GM21390 (cell line): ENCODE data around the gene RPS15.

Source experiments
- ATAC-seq: cut with Tn5 transposase; IDR thresholded peaks from one replicate; pipeline ENCODE4 v1.9.1; 2021; ENCODE audit not compliant: unreplicated experiment

Gene RPS15

DNA sequence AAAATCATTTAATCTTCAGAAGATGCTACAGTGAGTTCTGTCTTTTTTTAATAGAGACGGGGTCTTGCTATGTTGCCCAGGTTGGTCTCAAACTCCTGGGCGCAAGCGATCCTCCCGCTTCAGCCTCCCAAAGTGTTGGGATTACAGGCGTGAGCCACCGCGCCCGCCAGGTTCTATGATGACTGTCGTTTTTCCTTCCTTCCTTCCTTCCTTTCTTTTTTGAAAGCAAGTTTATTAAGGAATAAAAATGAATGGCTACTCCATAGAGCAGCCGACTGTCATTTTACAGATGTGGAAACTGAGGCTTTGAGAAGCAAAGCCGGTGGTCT, 36.3 kb upstream of the RPS15 start:
- no peak for ATAC-seq

DNA sequence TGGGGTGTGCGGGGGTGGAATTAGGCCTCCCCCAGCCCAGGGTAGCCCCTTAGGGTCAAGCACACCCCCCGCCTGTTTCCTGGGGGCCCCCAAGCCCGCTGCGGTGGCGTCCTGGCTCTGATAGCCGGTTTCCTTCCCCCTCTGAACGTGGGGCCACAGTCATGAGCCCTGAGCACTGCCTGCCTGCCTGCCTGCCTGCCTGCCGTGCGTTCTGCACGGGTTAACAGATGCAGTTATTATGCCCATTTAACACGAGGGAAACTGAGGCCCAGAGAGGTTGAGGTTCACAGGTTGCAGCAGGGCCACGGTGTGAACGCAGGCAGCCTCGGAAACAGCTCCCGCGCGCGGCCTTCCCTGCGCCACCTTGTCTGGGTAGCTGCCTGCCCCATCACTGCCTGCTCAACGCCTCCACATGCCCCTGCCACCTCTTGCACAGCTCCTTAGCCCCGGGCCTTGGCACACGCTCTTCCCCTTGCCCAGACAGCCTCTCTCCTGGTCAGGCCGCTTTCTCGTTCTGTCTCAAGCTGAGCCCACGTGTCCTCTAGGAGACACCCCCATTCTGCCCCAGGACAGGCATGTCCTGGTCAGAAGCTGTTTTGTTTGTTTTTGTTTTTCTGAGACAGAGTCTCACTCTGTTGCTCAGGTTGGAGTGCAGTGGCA, 35.7 kb upstream of the RPS15 start:
- ATAC-seq: no peak

DNA sequence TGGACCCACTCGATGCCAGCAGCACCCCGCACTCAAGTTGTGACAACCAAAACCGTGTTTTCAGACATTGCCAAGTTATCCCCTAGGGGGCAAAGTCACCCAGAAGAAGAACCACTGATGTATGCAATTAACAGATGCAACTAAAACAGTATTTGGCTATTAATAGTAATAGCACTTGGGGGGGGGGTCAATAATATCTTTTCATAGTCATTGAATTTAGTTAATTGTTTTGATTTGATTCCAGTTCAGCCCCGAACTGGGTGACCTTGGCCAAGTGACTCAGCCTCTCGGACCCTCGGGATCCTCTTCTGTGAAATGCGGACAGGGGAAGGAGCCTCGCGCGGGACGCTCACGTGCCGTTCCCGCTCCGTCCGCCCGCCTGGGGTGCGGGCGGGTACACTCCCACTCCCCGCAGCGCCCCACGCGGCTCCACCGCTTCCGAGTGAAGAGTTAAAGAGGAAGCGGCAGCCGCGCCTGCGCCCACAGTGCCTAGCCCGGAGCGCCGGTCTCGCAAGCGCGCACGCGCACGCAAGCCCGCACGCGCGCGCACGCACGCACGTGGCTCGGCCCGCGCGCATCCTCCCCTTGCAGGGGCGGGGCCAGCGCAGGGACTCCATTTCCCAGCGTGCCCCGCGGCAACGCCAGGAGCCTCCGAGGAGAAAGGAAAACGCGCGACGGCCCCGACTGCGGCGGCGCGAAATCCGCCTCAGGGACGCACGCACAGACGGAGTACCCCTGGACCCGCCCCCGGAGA, 31.2 kb upstream of the RPS15 start:
- peak; percentile 67 for ATAC-seq

DNA sequence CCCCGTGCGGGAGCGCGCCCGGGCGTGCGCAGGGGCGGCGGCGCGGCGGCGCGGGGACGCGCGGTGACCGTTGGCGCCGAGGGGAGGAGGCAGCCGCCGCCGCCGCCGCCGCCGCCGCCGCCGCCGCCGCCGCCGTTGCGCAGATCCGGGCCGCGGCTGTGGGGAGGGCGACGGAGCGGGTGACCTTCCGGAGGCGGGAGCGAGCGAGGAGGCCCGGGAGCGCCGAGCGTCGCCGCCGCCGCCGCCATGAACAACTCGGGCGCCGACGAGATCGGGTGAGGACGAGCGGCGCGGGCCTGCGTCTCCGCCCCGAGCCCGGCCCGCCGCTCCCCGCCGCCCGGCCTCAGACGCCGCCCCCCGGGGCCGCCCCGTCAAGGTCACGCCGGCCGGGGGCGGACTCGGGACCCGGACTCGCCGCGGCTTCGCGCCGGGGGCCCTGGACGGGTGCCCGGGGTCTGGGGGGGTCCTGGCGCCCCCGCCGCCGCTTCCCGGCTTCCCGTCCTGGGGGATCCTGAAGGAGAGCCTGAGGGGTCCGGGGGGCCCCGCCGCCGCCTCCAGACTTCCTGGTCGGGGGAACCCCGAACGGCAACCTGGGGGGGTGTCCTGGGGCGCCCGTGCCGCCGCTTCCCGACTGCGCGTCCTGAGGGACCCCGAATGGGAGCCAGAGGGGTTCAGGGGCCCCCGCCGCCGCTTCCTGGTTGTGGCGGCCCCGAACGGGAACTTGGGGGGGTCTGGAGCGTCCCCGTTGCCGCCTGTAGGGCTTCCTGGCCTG, 30.5 kb upstream of the RPS15 start, which contains the start of gene DAZAP1:
Gene DAZAP1 (plus strand): TSS at position 59 of the 772 bp plus-strand sequence. CDS start 188 bp downstream, at position 247.
- ATAC-seq: peak; percentile 22

DNA sequence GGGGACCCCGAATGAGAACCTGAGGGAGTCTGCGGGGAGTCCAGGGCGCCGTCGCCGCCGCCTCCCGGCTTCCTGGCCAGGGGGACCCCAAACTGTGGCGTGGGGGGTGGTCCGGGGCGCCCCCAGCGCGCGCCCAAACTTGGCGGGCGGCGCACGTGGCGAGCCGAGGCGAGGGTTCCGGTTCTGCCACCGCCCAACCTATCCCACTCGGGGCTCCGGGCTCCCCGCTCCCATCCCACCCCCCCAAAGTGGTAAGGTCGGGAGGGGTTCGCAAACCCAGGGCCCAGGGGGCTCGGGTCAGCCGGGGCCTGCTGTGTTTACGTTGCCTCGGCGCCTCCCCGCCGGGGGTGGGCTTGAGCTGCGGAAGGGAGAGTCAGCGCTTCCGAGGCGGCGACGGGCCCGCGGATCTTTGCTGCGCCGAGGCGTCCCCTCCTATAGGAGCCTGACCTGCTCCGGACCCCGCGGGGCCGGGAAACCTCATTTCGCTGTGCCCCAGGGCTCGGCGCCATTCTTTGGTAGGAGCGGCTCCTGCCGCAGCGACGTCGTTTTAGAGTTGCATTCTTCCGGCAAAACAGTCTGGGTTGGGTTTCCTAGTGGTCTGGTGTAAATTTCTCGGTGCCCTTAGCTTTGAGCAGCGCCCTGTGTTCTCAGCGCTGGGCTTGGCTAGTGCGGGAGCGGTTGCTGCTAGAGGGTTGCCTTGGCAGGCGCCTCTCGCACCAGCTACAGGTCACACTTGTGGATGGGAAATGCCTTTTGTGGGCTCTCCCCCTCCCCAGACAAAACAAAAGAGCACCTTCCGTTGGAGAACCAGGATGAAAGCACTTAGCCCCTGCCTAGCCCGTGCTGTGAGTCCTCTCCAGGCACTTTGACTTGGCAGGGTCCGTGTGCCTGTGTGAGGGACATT, 29.6 kb upstream of the RPS15 start:
- no peak for ATAC-seq

DNA sequence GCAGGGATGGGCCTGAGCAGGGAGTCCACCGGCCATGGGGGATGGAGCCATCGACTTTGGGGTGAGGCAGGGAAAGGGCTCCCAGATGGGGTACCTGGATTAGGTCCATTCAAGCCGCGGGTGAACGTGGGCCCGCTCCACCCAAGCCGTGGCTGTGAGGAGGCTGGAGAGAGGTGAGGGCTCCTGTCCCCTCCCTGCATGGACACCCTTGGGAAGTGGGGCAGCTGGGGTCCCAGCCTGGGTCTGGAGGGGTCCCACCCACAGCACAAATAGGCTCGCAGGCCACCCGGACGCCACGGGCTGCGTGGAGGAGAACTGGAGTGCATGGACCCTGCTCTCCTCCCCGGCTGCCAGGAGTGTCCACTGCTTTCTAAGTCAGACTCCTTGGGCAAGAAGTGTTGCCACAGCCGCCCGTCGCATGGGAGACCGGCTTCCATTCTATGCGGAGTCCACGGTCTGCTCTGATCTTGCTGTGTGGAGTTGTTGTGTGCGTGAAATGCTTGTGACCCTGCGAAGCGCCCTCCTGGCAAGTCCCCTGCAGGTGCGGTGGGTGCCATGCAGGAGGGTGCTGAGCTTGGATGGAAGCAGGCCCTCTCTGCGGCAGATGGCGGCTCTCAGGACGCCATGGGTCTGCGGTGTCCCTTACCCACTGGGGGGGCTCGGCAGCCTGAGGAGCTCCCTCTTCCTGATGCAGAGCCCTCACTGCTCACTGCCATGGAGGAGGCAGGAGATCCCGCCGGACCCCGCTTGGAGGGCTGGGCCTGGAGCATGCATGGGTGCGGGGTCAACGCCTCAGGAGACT, 28.8 kb upstream of the RPS15 start:
- ATAC-seq: no peak

DNA sequence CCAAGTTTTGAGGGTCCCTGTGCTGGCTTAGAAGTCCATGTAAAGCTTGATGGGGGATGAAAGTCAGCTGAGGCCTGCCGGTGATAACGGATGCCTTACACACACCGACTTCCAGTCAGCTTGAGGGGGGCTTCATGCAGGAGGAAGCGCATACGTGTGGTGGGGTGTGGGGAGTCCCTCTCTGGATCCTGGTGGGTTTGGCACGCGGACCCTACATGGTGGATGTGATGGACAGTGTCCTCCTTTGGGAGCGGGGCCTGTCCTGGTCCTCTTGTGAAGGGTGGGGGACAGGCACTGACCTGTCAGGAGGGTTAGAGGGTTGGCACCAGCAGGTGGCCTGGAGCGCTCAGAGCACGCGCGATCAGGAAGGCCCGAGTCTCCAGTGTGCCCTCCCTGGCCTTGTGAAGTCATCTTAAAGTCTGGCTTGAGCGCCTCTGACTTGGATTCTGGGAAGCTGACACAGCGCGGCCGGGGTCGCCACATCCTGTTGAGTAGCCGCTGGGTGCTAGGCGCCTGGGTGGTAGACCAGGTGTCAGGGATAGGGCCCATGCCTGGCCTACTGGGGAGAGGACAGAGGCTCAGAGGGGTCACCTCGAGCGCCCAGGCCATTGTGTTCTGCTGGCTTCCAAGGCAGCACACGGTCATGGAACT, 27.9 kb upstream of the RPS15 start:
- ATAC-seq: no peak

DNA sequence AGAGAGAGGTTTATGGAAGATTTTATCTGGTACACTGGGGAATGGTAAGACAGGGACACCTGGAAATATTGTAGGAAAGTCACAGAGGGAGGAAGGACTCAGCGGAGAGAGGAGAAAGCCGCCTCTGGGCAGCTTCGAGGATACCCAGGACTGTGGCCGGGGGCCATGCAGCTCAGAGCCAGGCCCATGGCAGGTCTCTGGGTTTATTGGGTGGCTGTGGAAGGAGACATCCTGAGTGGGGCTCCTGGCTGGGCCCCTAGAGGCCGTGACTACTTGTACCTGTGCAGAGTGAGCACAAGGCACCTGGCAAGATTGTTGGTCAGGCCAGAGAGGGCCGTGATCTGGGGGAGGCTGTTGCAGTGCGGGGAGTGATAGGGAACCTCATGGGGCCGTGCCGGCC, 27.4 kb upstream of the RPS15 start:
- no peak for ATAC-seq

DNA sequence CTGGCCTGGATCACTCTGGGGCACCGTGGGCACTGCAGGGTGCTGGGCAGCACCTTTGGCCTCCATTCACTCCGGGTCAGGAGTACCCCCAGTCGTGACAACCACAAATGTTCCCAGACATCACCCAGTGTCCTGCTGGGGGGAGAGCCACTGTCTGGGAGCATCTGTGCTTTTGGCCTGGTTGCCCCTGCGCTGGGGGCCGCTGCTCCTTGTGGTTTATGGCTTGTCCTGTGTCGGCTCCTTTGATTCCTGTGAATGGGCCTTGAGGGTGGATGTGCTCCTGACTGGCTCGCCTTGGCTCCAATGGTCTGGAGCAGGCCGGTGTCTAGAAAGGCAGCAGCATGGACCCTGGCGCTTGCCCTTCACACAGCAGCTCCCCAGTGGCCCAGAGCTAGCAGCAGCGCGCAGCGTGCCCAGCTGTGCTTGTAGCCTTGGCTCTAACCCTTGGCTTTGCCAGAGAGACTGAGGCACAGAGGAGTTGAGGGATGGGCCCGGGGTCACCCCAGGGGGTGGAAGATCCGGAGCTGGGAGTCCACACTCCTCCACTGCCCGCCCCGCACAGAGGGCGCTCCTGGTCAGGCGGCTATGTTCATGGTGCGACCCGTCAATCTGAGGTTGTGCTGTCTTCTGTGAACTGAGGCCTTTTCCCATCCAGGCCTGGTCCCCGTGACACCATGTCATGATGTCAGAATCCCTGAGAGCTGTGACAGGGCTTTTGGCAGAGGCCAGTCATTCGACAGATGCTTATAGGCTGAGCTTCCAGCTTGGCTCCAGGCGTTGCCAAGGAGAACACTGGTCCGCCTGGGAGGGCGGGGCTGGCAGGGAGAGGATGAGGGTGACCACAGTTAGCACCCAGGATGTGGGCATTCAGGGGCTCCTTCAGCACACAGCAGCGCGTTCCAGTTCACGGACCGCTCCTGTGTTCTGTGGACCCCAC, 26.7 kb upstream of the RPS15 start:
- ATAC-seq: no peak

DNA sequence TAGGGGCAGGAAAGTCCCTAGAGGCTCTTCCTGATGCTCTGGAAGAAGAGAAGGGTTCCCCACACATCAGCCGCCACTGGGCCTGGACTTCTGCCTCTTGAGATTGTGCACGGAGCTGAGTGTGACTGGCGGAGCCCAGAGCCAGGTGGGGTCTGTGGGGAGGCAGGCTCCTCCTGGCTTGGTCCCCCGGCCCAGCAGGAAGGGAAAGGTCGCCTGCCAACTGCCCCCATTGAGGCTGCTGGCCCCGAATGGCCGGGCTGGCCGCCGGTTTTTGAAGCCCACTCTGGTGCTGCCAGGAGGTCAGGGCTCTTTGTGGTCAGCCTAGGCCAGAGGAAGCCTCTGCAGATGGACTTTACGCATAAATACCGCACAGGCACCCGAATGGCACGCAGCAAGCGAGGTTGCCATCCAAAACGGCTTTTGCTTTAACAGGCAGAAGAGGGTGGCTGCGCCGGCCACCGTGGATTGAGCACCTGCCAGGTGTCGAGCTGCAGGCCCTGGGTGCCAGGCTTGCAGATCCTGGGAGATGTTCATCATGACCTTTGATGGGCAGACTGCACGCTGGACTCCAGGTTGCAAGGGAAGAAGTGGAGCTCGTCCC, 25.8 kb upstream of the RPS15 start:
- no peak for ATAC-seq

DNA sequence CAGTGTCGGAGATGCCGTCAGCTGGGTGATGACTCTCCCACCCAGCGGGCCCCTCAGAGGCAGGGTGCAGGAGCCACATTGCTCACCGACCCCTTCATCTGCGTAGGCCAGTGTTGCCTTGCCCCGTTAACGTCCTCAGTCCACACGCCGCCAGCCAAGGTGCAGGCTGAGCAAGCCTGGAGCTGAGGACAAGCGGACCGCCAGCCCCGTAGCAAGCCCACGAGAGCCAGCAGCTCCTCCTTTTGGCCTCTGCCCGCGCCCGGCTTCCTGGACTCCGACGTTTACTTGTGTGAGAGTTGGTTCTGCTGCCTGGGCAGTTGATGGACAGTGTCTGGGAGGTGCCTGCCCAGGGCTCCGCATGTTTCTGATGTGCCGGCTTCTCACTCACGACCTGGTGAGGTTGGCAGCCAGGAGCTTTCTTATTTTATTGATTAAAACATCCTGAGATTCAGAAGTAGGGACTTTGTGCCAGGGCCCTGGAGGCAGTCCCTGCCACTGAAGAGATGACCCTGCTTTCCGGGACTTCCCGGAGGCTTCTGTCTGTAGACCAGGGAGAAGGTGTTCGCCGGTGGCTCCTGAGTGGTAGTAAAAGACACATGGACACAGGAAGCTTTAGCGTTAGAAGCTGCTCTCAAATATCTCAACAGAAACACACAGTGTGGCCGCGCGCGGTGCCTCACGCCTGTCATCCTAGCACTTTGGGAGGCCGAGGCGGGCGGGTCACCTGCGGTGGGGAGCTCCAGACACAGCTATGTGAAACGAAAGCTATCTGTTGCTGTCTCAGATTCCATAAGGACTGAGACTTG, 25.0 kb upstream of the RPS15 start:
- ATAC-seq: no peak

DNA sequence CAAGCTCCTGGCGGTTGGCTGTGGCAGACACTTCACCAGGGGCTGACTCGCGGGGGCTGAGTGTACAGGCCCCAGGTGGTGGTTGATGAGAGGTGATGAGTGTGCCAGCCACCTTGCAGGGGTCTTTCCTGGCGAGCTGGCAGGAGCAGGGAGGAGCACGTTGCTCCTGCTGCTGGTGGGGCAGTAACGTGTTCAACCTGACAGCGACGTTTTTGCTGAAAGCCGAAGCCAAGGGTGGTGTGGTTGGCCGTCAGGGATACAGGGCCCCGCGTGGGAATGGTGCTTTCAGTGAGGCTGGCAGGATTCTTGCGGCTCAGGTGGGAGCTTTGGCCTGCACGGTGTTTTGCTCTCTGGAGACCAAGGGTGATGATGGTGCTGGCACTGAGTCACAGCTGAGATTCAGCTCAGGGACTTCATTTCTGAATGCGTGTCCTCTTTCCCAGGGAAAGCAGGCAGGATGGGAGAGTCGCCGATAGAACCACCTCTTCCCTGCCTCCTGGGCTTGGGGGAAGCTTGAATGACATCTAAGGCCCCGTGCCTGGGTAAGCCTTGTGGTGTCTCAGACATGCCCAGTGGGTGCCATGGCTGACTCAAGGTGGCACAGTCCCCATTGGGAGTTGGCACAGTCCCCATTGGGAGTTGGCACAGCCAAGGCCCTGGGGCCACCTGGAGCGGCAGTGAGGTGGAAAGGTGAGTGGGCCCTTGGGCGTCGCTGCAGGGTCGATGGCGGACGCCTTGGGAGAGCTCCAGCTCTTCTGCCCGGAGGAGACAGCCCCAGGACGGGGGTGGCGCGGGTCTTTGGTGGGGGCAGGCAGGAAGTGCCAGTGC, 22.0 kb upstream of the RPS15 start:
- ATAC-seq: no peak

DNA sequence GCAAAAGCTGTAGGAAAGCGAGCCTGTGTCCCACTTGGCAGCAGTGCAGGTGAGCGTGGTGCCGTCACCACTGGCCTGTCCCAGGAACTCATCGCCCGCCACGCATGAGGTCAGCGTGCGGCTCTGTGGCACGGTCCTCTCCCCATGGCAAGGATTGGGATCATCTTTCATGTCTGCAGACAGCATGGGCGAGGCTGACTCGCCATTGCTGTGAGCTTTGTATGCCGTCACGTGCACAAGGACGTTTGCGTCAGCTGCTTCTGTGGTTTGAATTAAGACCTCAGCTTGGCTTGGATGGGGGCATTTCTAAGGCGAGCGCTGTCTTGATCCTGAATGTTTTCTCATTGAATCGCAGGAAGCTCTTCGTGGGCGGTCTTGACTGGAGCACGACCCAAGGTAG, 21.1 kb upstream of the RPS15 start:
- no peak for ATAC-seq

DNA sequence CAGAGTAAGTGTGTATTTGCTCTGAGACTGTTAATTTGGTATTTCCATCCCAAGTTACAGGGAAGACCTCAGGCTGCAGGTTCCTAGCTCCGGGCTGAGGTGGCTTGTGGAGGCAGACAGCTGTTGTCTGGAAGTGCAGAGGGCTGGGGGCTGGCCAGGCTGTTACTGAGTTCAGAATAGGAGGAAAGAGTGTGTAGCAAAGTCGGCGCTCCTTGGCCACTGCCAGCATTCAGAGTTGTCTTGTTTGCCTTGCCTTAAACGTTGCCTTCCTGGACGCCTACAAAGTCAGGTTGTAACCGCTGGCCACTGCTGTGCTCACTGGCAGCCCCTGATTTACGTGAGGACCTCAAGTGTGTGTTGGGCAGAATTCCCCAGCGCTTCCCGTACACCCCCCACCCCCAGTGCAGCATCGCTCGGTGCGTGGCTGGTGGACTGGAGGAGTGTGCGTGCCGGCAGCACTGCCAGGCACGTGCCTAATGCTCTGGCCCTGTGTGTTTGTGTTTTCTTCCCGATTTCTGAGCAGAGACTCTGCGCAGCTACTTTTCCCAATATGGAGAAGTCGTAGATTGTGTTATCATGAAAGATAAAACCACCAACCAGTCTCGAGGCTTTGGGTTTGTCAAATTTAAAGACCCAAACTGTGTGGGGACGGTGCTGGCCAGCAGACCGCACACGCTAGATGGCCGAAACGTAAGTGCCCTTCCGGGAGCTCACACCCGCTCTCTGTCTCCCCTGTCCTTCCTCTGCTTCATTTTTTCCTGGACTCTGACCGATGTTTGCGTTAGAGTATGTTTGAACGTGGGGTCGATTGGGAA, 20.3 kb upstream of the RPS15 start:
- no peak for ATAC-seq

DNA sequence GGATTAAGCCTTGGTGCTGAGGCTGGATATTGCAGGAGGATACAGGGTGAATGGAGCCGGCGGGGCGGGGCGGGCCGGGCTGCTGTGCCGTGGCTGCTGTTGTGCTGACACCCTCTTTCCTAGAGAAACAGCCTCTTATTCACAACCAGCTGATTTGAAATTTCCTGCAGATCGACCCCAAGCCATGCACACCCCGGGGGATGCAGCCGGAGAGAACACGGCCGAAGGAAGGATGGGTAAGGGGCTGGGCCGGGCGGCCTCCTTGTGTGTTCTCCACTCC, 19.8 kb upstream of the RPS15 start:
- no peak for ATAC-seq
